Activated CD8-positive, alpha-beta memory T cell treated with anti-CD3 and anti-CD28 coated beads, Interleukin-2, amount 10 ng/mL, durations not matched to agents 7 days and 5 days (primary cell): ENCODE results near the gene C6orf47. TPM values are rescaled to one million over a fixed set of nuclear protein-coding genes. Genes with fewer than 3 reads are reported as not detected.
A peak's percentile ranks its signal among the peaks of the same experiment; 100 is the strongest.

Source experiments
- ATAC-seq: fragments of 150-1000 bp; cut with Tn5 transposase; one replicate; pipeline ENCODE4 v1.10.0; 2021; ENCODE audit warnings: moderate library complexity
- CTCF ChIA-PET: fragments of 350-600 bp; sonication (Branson Sonifier 250); formaldehyde crosslinking; loops from one replicate; lab custom pipeline; 2021; ENCODE audit warnings: antibody characterized with exemption; lab: Charles Lee
- DNase-seq: peaks from one replicate; pipeline ENCODE4 v3.0.0-alpha.2; 2020
- H3K27ac Mint-ChIP-seq: one replicate; pipeline ENCODE4 v1.8.0; 2021; ENCODE audit warnings: mild to moderate bottlenecking, mixed read lengths
- H3K27me3 Mint-ChIP-seq: one replicate; pipeline ENCODE4 v1.8.0; 2021; ENCODE audit warnings: mixed read lengths
- H3K36me3 Mint-ChIP-seq: one replicate; pipeline ENCODE4 v1.8.0; 2021; ENCODE audit warnings: mild to moderate bottlenecking, mixed read lengths
- H3K4me1 Mint-ChIP-seq: one replicate; pipeline ENCODE4 v1.8.0; 2021; ENCODE audit warnings: mixed read lengths
- H3K4me3 Mint-ChIP-seq: one replicate; pipeline ENCODE4 v1.8.0; 2021; ENCODE audit warnings: mild to moderate bottlenecking, moderate library complexity, mixed read lengths
- H3K9me3 Mint-ChIP-seq: one replicate; pipeline ENCODE4 v1.8.0; 2022; ENCODE audit warnings: low read depth, mixed read lengths
- total RNA-seq, 2 experiments: library from RNA; stranded (reverse); gene quantifications; one replicate each; pipeline ENCODE4 v1.2.3, GENCODE V29; 2021

C6orf47 gene
- total RNA-seq, 2 experiments from 2014 or later: 24.7 to 27.2 TPM

DNA sequence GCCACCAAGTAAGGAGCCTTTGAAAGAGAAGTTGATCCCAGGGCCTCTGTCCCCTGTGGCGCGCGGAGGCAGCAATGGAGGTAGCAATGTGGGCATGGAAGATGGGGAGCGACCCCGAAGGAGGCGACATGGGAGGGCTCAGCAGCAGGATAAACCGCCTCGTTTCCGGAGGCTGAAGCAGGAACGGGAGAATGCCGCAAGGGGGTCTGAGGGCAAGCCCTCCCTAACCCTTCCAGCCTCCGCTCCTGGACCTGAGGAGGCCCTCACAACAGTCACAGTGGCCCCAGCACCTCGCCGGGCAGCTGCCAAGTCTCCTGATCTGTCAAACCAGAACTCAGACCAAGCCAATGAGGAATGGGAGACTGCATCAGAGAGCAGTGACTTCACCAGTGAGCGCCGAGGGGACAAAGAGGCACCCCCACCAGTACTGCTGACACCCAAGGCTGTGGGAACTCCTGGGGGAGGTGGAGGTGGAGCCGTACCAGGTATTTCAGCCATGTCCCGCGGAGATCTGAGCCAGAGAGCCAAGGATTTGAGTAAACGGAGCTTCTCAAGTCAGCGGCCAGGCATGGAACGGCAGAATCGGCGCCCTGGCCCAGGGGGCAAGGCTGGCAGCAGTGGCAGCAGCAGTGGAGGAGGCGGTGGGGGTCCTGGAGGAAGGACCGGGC lies 28.2 kb downstream of the C6orf47 start:
- H3K9me3 Mint-ChIP-seq: no peaks in the 10 kb centered on the region
- H3K4me3 Mint-ChIP-seq: no peak overlapping the region
- ATAC-seq: no peak
- peaks cover 5% of the 10 kb centered on the region for H3K4me1 Mint-ChIP-seq
- CTCF ChIA-PET: no interaction called here
- no peak for DNase-seq
- H3K36me3 Mint-ChIP-seq: peaks cover 69% of the 10 kb centered on the region
- H3K27ac Mint-ChIP-seq: no peak overlapping the region
- H3K27me3 Mint-ChIP-seq: no peaks in the 10 kb centered on the region

- H3K4me3 Mint-ChIP-seq: no peak overlapping the region
- H3K36me3 Mint-ChIP-seq: peaks cover 67% of the 10 kb centered on the region
- CTCF ChIA-PET: no interaction called here
- peaks cover 5% of the 10 kb centered on the region for H3K4me1 Mint-ChIP-seq
- no peak for ATAC-seq
- H3K27ac Mint-ChIP-seq: no peak overlapping the region
- no peaks in the 10 kb centered on the region for H3K9me3 Mint-ChIP-seq
- no peaks in the 10 kb centered on the region for H3K27me3 Mint-ChIP-seq
- DNase-seq: no peak
Measured at GRCh38 chr6:31631681-31632278, 28.8 kb downstream of the C6orf47 start.

DNA sequence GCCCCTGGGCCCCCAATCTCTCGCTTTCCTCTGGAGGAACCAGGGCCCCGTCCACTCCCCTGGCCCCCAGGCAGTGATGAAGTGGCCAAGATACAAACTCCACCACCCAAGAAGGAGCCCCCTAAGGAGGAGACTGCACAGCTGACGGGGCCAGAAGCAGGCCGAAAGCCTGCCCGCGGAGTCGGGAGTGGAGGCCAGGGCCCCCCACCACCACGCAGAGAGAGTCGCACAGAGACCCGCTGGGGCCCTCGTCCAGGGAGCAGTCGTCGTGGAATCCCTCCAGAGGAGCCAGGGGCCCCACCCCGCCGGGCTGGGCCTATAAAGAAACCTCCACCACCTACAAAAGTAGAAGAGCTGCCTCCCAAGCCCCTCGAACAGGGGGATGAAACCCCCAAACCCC lies 29.4 kb downstream of the C6orf47 start:
- Mint-ChIP-seq H3K9me3 (no peaks in the 10 kb centered on the region), H3K4me1 (peaks cover 7% of the 10 kb centered on the region), H3K27ac (no peak overlapping the region), H3K36me3 (peaks cover 69% of the 10 kb centered on the region), H3K27me3 (no peaks in the 10 kb centered on the region), H3K4me3 (no peak overlapping the region)
- ATAC-seq (no peak), DNase-seq (no peak)
- CTCF ChIA-PET: no interaction called here

GRCh38 chr6:31630177-31630934 lies 30.2 kb downstream of the C6orf47 start:
- ATAC-seq (no peak), DNase-seq (no peak)
- no peaks in the 10 kb centered on the region for H3K27me3 Mint-ChIP-seq
- H3K36me3 Mint-ChIP-seq: peaks cover 72% of the 10 kb centered on the region
- CTCF ChIA-PET: interaction anchor here (0.6 kb wide), 1 partner anchor 160 kb away, joined by 4 read pairs; no protein-coding TSS in a partner anchor
- no peak overlapping the region for H3K27ac Mint-ChIP-seq
- H3K4me3 Mint-ChIP-seq: no peak overlapping the region
- no peaks in the 10 kb centered on the region for H3K9me3 Mint-ChIP-seq
- peaks cover 9% of the 10 kb centered on the region for H3K4me1 Mint-ChIP-seq

GRCh38 chr6:31629014-31629413 lies 31.6 kb downstream of the C6orf47 start:
- CTCF ChIA-PET: no interaction called here
- no peaks in the 10 kb centered on the region for H3K27me3 Mint-ChIP-seq
- H3K4me1 Mint-ChIP-seq: peaks cover 8% of the 10 kb centered on the region
- DNase-seq (no peak), ATAC-seq (no peak)
- no peaks in the 10 kb centered on the region for H3K9me3 Mint-ChIP-seq
- H3K27ac Mint-ChIP-seq: no peak overlapping the region
- H3K36me3 Mint-ChIP-seq: peaks cover 73% of the 10 kb centered on the region
- no peak overlapping the region for H3K4me3 Mint-ChIP-seq

- Mint-ChIP-seq H3K4me3 (no peak overlapping the region), H3K36me3 (peaks cover 76% of the 10 kb centered on the region), H3K9me3 (no peaks in the 10 kb centered on the region), H3K27ac (no peak overlapping the region), H3K4me1 (peaks cover 13% of the 10 kb centered on the region), H3K27me3 (no peaks in the 10 kb centered on the region)
- DNase-seq (no peak), ATAC-seq (no peak)
- CTCF ChIA-PET: interaction anchor here (0.9 to 1.6 kb wide), 2 partner anchors 9 to 12 kb away, joined by 3 to 5 read pairs; no protein-coding TSS in a partner anchor
Measured at GRCh38 chr6:31627690-31628287, 32.8 kb downstream of the C6orf47 start.

GRCh38 chr6:31626952-31627351 lies 33.6 kb downstream of the C6orf47 start:
- Mint-ChIP-seq H3K36me3 (peaks cover 80% of the 10 kb centered on the region), H3K27me3 (no peaks in the 10 kb centered on the region), H3K4me3 (no peak overlapping the region), H3K27ac (no peak overlapping the region), H3K4me1 (peaks cover 21% of the 10 kb centered on the region), H3K9me3 (no peaks in the 10 kb centered on the region)
- CTCF ChIA-PET: interaction anchor here (0.9 to 1.6 kb wide), 3 partner anchors 9 to 45 kb away, joined by 3 to 5 read pairs (median 3); no protein-coding TSS in a partner anchor
- no peak for DNase-seq
- ATAC-seq: no peak

DNA sequence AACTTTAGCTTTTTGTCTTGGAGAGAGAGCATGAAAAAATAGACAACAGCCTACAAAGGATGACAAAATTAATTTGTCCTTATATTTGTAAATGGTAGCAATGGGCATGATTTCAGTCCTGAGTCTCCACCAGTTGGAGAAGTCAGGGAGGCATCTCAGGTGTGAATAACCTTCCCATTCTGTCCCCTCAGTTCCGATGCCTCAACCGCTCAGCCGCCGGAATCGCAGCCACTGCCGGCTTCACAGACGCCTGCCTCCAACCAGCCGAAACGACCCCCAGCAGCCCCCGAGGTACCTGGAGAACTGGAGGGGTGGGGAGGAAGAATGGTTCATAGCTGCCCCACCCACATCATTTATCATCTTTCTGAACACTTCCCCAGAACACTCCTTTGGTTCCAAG lies 36.5 kb downstream of the C6orf47 start:
- H3K27ac Mint-ChIP-seq: no peak overlapping the region
- no peaks in the 10 kb centered on the region for H3K27me3 Mint-ChIP-seq
- ATAC-seq: no peak
- H3K36me3 Mint-ChIP-seq: peaks cover 71% of the 10 kb centered on the region
- no peak overlapping the region for H3K4me3 Mint-ChIP-seq
- CTCF ChIA-PET: no interaction called here
- no peak for DNase-seq
- no peaks in the 10 kb centered on the region for H3K9me3 Mint-ChIP-seq
- H3K4me1 Mint-ChIP-seq: peaks cover 32% of the 10 kb centered on the region

DNA sequence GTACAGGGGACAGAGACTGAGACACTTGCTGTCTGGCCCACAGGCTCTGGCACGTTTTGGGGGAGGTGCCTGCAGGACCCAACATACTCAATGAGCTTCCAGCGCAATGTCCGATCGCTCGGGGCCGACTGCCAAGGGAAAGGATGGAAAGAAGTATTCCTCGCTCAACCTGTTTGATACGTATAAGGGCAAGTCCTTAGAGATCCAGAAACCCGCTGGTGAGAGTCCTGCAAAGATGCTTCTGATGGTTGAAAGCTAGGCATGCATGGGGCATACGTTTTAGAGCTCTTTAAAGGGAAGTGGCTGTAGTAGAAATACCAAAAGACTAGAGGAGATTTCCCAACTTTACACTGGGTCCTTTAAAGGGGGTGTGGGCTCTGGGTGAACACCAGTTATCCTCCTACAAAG lies 37.9 kb downstream of the C6orf47 start:
- H3K4me3 Mint-ChIP-seq: peak overlapping the region; percentile 99
- no peaks in the 10 kb centered on the region for H3K27me3 Mint-ChIP-seq
- H3K27ac Mint-ChIP-seq: peak overlapping the region; percentile 96
- H3K4me1 Mint-ChIP-seq: peaks cover 36% of the 10 kb centered on the region
- no peaks in the 10 kb centered on the region for H3K9me3 Mint-ChIP-seq
- DNase-seq (no peak), ATAC-seq (no peak)
- CTCF ChIA-PET: interaction anchor here (0.9 to 1.9 kb wide), 11 partner anchors 24 to 207 kb away, joined by 3 to 8 read pairs (median 3); partner anchors contain the start of genes GPANK1 and LST1
- peaks cover 64% of the 10 kb centered on the region for H3K36me3 Mint-ChIP-seq

DNA sequence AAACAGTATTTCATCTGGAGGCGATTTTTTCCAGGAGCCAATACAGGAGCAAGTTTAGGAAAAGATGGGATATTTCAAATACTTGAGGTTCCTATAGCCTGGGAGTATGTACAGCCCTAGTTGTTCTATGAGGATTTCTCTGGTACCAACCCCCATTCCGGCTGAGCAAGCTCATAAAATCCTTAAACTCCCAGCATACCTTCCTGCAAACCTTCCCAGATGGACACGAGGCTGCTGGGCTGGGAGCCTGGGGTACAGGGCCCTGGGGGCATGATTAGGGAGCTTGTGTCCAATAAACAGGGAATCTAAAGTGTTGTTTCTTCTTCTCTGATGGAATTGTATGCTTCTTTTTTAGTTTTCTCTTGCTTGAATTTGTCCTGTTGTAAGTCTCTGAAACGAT lies 38.6 kb downstream of the C6orf47 start:
- peak overlapping the region; percentile 96 for H3K27ac Mint-ChIP-seq
- peaks cover 58% of the 10 kb centered on the region for H3K36me3 Mint-ChIP-seq

GRCh38 chr6:31621320-31621939 lies 39.1 kb downstream of the C6orf47 start:
- peaks cover 56% of the 10 kb centered on the region for H3K36me3 Mint-ChIP-seq

More for the DNA sequence above, 38.6 kb downstream of the C6orf47 start:
- Mint-ChIP-seq H3K4me3 (peak overlapping the region; percentile 99), H3K27me3 (no peaks in the 10 kb centered on the region), H3K9me3 (no peaks in the 10 kb centered on the region), H3K4me1 (peaks cover 37% of the 10 kb centered on the region)
- CTCF ChIA-PET: interaction anchor here (1.0 to 1.9 kb wide), 9 partner anchors 24 to 208 kb away, joined by 3 to 8 read pairs (median 3); partner anchors contain the start of gene LST1
- DNase-seq (no peak), ATAC-seq (no peak)

GRCh38 chr6:31620586-31621319 lies 39.8 kb downstream of the C6orf47 start, which contains the start of gene PRRC2A:
Gene PRRC2A (plus strand): TSS chr6:31620715. CDS start chr6:31622790, 2,075 bp downstream.
- no peaks in the 10 kb centered on the region for H3K27me3 Mint-ChIP-seq
- H3K4me1 Mint-ChIP-seq: peaks cover 45% of the 10 kb centered on the region
- CTCF ChIA-PET: interaction anchor here (0.6 to 1.6 kb wide), 7 partner anchors 22 to 122 kb away, joined by 3 to 7 read pairs (median 3); no protein-coding TSS in a partner anchor
- DNase-seq (peak; percentile 88), ATAC-seq (peak; percentile 28)
- H3K4me3 Mint-ChIP-seq: peak within 1 kb of the TSS; percentile 99
- no peaks in the 10 kb centered on the region for H3K9me3 Mint-ChIP-seq
- H3K36me3 Mint-ChIP-seq: peaks cover 51% of the 10 kb centered on the region
- peak within 1 kb of the TSS; percentile 96 for H3K27ac Mint-ChIP-seq

More at GRCh38 chr6:31621320-31621939, 39.1 kb downstream of the C6orf47 start:
- H3K4me3 Mint-ChIP-seq: peak overlapping the region; percentile 99
- H3K27ac Mint-ChIP-seq: peak overlapping the region; percentile 96
- CTCF ChIA-PET: interaction anchor here (0.6 to 1.9 kb wide), 7 partner anchors 23 to 128 kb away, joined by 3 to 8 read pairs (median 3); no protein-coding TSS in a partner anchor
- no peak for ATAC-seq
- DNase-seq: no peak
- no peaks in the 10 kb centered on the region for H3K9me3 Mint-ChIP-seq
- H3K27me3 Mint-ChIP-seq: no peaks in the 10 kb centered on the region
- peaks cover 40% of the 10 kb centered on the region for H3K4me1 Mint-ChIP-seq
